Activated CD8-positive, alpha-beta memory T cell treated with anti-CD3 and anti-CD28 coated beads, Interleukin-2, amount 50 U/mL, for 24 hours (primary cell): Measurements from ENCODE around the gene CPNE6.

ENCODE experiments used
- DNase-seq: peaks from one replicate; pipeline ENCODE4 v3.0.0-alpha.2; 2020; ENCODE audit errors: extremely low read depth

The CPNE6 gene

GRCh38 chr14:24069411-24069735 is 2.0 kb upstream of the CPNE6 start:
- no peak for DNase-seq

GRCh38 chr14:24070285-24071143 is 848 bp upstream of the CPNE6 start:
- no peak for DNase-seq

GRCh38 chr14:24071836-24072430 is 571 bp downstream of the CPNE6 start:
- no peak for DNase-seq

- DNase-seq: no peak
Measured at GRCh38 chr14:24072436-24072835, 1.1 kb downstream of the CPNE6 start.

GRCh38 chr14:24072881-24073877 is 1.8 kb downstream of the CPNE6 start:
- no peak for DNase-seq

- DNase-seq: no peak
Measured at GRCh38 chr14:24074625-24075484, 3.5 kb downstream of the CPNE6 start.

GRCh38 chr14:24075485-24076301 is 4.3 kb downstream of the CPNE6 start:
- DNase-seq: no peak

GRCh38 chr14:24076302-24076601 is 4.9 kb downstream of the CPNE6 start:
- DNase-seq: no peak

GRCh38 chr14:24077086-24077485 is 5.7 kb downstream of the CPNE6 start:
- no peak for DNase-seq

GRCh38 chr14:24078146-24078545 is 6.8 kb downstream of the CPNE6 start:
- no peak for DNase-seq

GRCh38 chr14:24079491-24080141 is 8.3 kb downstream of the CPNE6 start:
- no peak for DNase-seq

GRCh38 chr14:24080142-24080530 is 8.8 kb downstream of the CPNE6 start:
- DNase-seq: no peak

- DNase-seq: peak; percentile 46
Measured at GRCh38 chr14:24080888-24081738, 9.8 kb downstream of the CPNE6 start.

- no peak for DNase-seq
Measured at GRCh38 chr14:24081739-24082211, 10.4 kb downstream of the CPNE6 start.

- no peak for DNase-seq
Measured at GRCh38 chr14:24082411-24083080, 11.2 kb downstream of the CPNE6 start.

- no peak for DNase-seq
Measured at GRCh38 chr14:24083462-24083861, 12.1 kb downstream of the CPNE6 start.

GRCh38 chr14:24084440-24084839 is 13.1 kb downstream of the CPNE6 start:
- no peak for DNase-seq

- no peak for DNase-seq
Measured at GRCh38 chr14:24085215-24085614, 13.9 kb downstream of the CPNE6 start.
